ENCODE measurements around the gene EPHA6. TPM values are rescaled to one million over a fixed set of nuclear protein-coding genes. Genes with fewer than 3 reads are reported as not detected.

EPHA6 gene
- total and polyA plus RNA-seq, 2 donors (not counting 3 experiments of a cell fraction or from before 2014, with no cell fraction given): not detected

GRCh38 chr3:96996009-96996408 is 181.6 kb downstream of the EPHA6 start:
- no peaks in the 10 kb centered on the region for H4K20me1 ChIP-seq (replicated peaks; ENCODE audit: control insufficient read depth, extremely low read depth, insufficient read depth, low read length)
- H2AFZ ChIP-seq (ENCODE audit: low read depth, low read length): no peak overlapping the region
- BruUV-seq (replicated peaks): no TSS peak
- H3K9me1 ChIP-seq (replicated peaks; ENCODE audit: control insufficient read depth, extremely low read depth, insufficient read depth, low read length): no peaks in the 10 kb centered on the region
- H3K4me3 ChIP-seq (replicated peaks in 1 of 3; ENCODE audit: insufficient read depth in 1 of 3, low read depth in 1 of 3, low read length in 3 of 3): no peak overlapping the region
- ChIA-PET CTCF (no interaction called here), POLR2A (no interaction called here)
- no peaks in the 10 kb centered on the region for H3K79me2 ChIP-seq (ENCODE audit: control insufficient read depth, insufficient read depth, low read length)
- TF ChIP-seq JUN (IDR thresholded peaks at IDR 0.05; ENCODE audit: borderline replicate concordance, insufficient read depth, insufficient read length, low read depth) (no peak), MYC (IDR thresholded peaks at IDR 0.05; ENCODE audit: low read depth, low read length) (no peak), POLR2A (IDR thresholded peaks at IDR 0.05; ENCODE audit: low read depth, low read length) (no peak), CTCF (IDR thresholded peaks at IDR 0.05; ENCODE audit: extremely low read depth in 1 of 2, insufficient read depth in 1 of 2, low read depth in 1 of 2, low read length in 2 of 2) (no peak), FOS (IDR thresholded peaks at IDR 0.05; ENCODE audit: borderline replicate concordance, insufficient read depth, low read length) (no peak), POLR2AphosphoS5 (IDR thresholded peaks at IDR 0.05; ENCODE audit: insufficient read depth, low read depth, low read length) (no peak), EZH2 (IDR thresholded peaks at IDR 0.05; ENCODE audit: borderline replicate concordance, low read depth, low read length, severe bottlenecking) (no peak), GATA2 (IDR thresholded peaks at IDR 0.05; ENCODE audit: insufficient read depth, insufficient read length, low read depth, low read length) (no peak), MAX (IDR thresholded peaks at IDR 0.05; ENCODE audit: insufficient read depth, insufficient read length) (no peak)
- FAIRE-seq (no peak), DNase-seq (ENCODE audit: low read depth, low spot score) (no peak)
- dilution Hi-C loops (cut with MboI; ENCODE audit: extremely low pct_ligation_motif_present, low sequenced_read_pairs): no loop called here
- no peaks in the 10 kb centered on the region for H3K4me1 ChIP-seq (ENCODE audit: control insufficient read depth, extremely low read depth, insufficient read depth, low read length)
- H3K27me3 ChIP-seq (ENCODE audit: control insufficient read depth in 2 of 2, insufficient read depth in 2 of 2, low read length in 2 of 2): no peaks in the 10 kb centered on the region
- H3K36me3 ChIP-seq (ENCODE audit: control insufficient read depth in 2 of 2, extremely low read depth in 1 of 2, insufficient read depth in 2 of 2, low read length in 2 of 2): no peaks in the 10 kb centered on the region
- H3K9ac ChIP-seq (replicated peaks; ENCODE audit: extremely low read depth, insufficient read depth, low read length): no peak overlapping the region
- no peak overlapping the region for H3K27ac ChIP-seq (ENCODE audit: insufficient read depth, low read depth, low read length)
- H3K4me2 ChIP-seq (ENCODE audit: insufficient read depth, low read length): no peak overlapping the region
- H3K9me3 ChIP-seq (replicated peaks; ENCODE audit: control insufficient read depth, insufficient read depth, low read length): no peaks in the 10 kb centered on the region
- intact Hi-C loops (cut with micrococcal nuclease): no loop called here

Data from endothelial cell of umbilical vein (primary cell).